Measurements from ENCODE around the gene PLEKHA4. TPM values are rescaled to one million over a fixed set of nuclear protein-coding genes. Genes with fewer than 3 reads are reported as not detected.

PLEKHA4 gene
- total and polyA plus RNA-seq, 2 experiments from 2014 or later = 12.2 to 12.3 TPM

DNA sequence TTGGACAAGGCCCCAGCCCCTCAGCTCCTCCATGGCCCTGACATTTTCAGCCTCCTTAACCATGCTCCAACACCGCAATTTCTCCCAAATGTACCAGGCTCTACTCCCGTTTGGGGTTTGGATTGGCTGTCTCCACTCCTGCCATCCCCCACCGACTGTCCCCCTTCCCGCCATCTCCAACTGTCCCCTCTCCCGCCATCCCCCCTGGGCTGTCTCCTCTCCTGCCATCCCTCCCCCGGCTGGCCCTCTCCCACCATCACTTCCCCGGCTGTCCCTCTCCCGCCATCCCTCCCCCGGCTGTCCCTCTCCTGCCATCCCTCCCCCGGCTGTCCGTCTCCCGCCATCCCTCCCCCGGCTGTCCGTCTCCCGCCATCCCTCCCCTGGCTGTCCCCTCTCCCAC is 63.0 kb downstream of the PLEKHA4 start:
- TF ChIP-seq, protein P1, sequence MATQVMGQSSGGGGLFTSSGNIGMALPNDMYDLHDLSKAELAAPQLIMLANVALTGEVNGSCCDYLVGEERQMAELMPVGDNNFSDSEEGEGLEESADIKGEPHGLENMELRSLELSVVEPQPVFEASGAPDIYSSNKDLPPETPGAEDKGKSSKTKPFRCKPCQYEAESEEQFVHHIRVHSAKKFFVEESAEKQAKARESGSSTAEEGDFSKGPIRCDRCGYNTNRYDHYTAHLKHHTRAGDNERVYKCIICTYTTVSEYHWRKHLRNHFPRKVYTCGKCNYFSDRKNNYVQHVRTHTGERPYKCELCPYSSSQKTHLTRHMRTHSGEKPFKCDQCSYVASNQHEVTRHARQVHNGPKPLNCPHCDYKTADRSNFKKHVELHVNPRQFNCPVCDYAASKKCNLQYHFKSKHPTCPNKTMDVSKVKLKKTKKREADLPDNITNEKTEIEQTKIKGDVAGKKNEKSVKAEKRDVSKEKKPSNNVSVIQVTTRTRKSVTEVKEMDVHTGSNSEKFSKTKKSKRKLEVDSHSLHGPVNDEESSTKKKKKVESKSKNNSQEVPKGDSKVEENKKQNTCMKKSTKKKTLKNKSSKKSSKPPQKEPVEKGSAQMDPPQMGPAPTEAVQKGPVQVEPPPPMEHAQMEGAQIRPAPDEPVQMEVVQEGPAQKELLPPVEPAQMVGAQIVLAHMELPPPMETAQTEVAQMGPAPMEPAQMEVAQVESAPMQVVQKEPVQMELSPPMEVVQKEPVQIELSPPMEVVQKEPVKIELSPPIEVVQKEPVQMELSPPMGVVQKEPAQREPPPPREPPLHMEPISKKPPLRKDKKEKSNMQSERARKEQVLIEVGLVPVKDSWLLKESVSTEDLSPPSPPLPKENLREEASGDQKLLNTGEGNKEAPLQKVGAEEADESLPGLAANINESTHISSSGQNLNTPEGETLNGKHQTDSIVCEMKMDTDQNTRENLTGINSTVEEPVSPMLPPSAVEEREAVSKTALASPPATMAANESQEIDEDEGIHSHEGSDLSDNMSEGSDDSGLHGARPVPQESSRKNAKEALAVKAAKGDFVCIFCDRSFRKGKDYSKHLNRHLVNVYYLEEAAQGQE (IDR thresholded peaks at IDR 0.05; ENCODE audit: unreplicated experiment) = no peak
- TF ChIP-seq, protein P2, sequence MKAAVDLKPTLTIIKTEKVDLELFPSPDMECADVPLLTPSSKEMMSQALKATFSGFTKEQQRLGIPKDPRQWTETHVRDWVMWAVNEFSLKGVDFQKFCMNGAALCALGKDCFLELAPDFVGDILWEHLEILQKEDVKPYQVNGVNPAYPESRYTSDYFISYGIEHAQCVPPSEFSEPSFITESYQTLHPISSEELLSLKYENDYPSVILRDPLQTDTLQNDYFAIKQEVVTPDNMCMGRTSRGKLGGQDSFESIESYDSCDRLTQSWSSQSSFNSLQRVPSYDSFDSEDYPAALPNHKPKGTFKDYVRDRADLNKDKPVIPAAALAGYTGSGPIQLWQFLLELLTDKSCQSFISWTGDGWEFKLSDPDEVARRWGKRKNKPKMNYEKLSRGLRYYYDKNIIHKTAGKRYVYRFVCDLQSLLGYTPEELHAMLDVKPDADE (IDR thresholded peaks at IDR 0.05) = no peak
- Mint-ChIP-seq H3K4me3 (no peak overlapping the region; the same call in 2 of the 3 replicates), H3K27me3 (ENCODE audit: insufficient read depth, low read depth, poor library complexity) (peaks cover 19% of the 10 kb centered on the region), H3K27ac (no peak overlapping the region; the same call in 1 of the 2 replicates), H3K4me1 (peaks cover 32% of the 10 kb centered on the region), H3K9me3 (no peaks in the 10 kb centered on the region), H3K36me3 (ENCODE audit: low read depth) (no peaks in the 10 kb centered on the region; the same call in 2 of the 3 replicates)
- H3K79me2 ChIP-seq (replicated peaks; ENCODE audit: insufficient read depth) = 0 out of 2 replicates have a peak, but pooled peaks cover 3% of the 10 kb centered on the region
- H3K27me3 ChIP-seq (ENCODE audit: insufficient read depth) = peaks cover 8% of the 10 kb centered on the region; the same call in 1 of the 2 replicates
- peaks cover 17% of the 10 kb centered on the region for H3K4me1 ChIP-seq (ENCODE audit: insufficient read depth)
- no peak overlapping the region for H3K4me3 ChIP-seq
- no peaks in the 10 kb centered on the region for H4K20me1 ChIP-seq (replicated peaks; ENCODE audit: insufficient read depth)
- no peak overlapping the region for H3K4me2 ChIP-seq
- no peaks in the 10 kb centered on the region for H3K9me2 ChIP-seq (ENCODE audit: insufficient read depth)
- DNase-seq (ENCODE audit: low spot score) = no peak
- no peak overlapping the region for H2AFZ ChIP-seq
- H3K27ac ChIP-seq (ENCODE audit: low read depth) = no peak overlapping the region
- ATAC-seq = no peak
- no peaks in the 10 kb centered on the region for H3K36me3 ChIP-seq (ENCODE audit: insufficient read depth)
- H3F3A ChIP-seq (replicated peaks; ENCODE audit: low read depth) = peaks cover 18% of the 10 kb centered on the region; the same call in 1 of the 2 replicates

DNA sequence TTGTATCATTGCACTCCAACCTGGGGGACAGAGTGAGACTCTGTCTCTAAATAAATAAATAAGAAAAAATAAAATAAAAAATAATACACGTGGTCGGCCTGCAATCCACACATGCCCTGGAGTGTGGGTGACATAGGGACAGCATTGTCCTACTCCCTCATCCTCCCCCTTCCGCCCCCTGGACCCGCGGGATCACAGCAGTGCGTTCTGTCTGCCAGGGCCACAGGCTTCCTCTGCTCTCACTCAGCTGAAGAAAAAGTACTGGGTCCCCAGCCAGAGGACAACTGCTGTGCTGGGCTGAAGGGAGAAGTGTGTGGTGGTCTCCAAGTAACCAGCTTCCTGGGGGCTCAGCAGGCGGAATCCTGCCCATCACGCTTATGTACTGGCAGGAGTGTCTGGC is 63.9 kb downstream of the PLEKHA4 start:
- Histone ChIP-seq H3K9me2 (ENCODE audit: insufficient read depth) (no peaks in the 10 kb centered on the region), H3K4me2 (no peak overlapping the region), H3K4me1 (ENCODE audit: insufficient read depth) (peaks cover 21% of the 10 kb centered on the region), H4K20me1 (replicated peaks; ENCODE audit: insufficient read depth) (no peaks in the 10 kb centered on the region), H2AFZ (no peak overlapping the region), H3K27ac (ENCODE audit: low read depth) (no peak overlapping the region), H3K27me3 (ENCODE audit: insufficient read depth) (no peaks in the 10 kb centered on the region), H3F3A (replicated peaks; ENCODE audit: low read depth) (peaks cover 13% of the 10 kb centered on the region; the same call in 1 of the 2 replicates), H3K79me2 (replicated peaks; ENCODE audit: insufficient read depth) (no peaks in the 10 kb centered on the region), H3K4me3 (no peak overlapping the region), H3K36me3 (ENCODE audit: insufficient read depth) (no peaks in the 10 kb centered on the region)
- Mint-ChIP-seq H3K4me3 (no peak overlapping the region), H3K27me3 (ENCODE audit: insufficient read depth, low read depth, poor library complexity) (peaks cover 14% of the 10 kb centered on the region), H3K4me1 (peaks cover 28% of the 10 kb centered on the region), H3K9me3 (no peaks in the 10 kb centered on the region), H3K36me3 (ENCODE audit: low read depth) (no peaks in the 10 kb centered on the region; the same call in 2 of the 3 replicates), H3K27ac (no peak overlapping the region)
- no peak for ATAC-seq
- no peak for DNase-seq (ENCODE audit: low spot score)
- TF ChIP-seq JUNB (IDR thresholded peaks at IDR 0.05; ENCODE audit: unreplicated experiment) = no peak
- TF ChIP-seq, protein P3, sequence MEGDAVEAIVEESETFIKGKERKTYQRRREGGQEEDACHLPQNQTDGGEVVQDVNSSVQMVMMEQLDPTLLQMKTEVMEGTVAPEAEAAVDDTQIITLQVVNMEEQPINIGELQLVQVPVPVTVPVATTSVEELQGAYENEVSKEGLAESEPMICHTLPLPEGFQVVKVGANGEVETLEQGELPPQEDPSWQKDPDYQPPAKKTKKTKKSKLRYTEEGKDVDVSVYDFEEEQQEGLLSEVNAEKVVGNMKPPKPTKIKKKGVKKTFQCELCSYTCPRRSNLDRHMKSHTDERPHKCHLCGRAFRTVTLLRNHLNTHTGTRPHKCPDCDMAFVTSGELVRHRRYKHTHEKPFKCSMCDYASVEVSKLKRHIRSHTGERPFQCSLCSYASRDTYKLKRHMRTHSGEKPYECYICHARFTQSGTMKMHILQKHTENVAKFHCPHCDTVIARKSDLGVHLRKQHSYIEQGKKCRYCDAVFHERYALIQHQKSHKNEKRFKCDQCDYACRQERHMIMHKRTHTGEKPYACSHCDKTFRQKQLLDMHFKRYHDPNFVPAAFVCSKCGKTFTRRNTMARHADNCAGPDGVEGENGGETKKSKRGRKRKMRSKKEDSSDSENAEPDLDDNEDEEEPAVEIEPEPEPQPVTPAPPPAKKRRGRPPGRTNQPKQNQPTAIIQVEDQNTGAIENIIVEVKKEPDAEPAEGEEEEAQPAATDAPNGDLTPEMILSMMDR (conservative IDR thresholded peaks at IDR 0.05; ENCODE audit: low read depth in 2 of 2) = no peak
- TF ChIP-seq, protein P4, sequence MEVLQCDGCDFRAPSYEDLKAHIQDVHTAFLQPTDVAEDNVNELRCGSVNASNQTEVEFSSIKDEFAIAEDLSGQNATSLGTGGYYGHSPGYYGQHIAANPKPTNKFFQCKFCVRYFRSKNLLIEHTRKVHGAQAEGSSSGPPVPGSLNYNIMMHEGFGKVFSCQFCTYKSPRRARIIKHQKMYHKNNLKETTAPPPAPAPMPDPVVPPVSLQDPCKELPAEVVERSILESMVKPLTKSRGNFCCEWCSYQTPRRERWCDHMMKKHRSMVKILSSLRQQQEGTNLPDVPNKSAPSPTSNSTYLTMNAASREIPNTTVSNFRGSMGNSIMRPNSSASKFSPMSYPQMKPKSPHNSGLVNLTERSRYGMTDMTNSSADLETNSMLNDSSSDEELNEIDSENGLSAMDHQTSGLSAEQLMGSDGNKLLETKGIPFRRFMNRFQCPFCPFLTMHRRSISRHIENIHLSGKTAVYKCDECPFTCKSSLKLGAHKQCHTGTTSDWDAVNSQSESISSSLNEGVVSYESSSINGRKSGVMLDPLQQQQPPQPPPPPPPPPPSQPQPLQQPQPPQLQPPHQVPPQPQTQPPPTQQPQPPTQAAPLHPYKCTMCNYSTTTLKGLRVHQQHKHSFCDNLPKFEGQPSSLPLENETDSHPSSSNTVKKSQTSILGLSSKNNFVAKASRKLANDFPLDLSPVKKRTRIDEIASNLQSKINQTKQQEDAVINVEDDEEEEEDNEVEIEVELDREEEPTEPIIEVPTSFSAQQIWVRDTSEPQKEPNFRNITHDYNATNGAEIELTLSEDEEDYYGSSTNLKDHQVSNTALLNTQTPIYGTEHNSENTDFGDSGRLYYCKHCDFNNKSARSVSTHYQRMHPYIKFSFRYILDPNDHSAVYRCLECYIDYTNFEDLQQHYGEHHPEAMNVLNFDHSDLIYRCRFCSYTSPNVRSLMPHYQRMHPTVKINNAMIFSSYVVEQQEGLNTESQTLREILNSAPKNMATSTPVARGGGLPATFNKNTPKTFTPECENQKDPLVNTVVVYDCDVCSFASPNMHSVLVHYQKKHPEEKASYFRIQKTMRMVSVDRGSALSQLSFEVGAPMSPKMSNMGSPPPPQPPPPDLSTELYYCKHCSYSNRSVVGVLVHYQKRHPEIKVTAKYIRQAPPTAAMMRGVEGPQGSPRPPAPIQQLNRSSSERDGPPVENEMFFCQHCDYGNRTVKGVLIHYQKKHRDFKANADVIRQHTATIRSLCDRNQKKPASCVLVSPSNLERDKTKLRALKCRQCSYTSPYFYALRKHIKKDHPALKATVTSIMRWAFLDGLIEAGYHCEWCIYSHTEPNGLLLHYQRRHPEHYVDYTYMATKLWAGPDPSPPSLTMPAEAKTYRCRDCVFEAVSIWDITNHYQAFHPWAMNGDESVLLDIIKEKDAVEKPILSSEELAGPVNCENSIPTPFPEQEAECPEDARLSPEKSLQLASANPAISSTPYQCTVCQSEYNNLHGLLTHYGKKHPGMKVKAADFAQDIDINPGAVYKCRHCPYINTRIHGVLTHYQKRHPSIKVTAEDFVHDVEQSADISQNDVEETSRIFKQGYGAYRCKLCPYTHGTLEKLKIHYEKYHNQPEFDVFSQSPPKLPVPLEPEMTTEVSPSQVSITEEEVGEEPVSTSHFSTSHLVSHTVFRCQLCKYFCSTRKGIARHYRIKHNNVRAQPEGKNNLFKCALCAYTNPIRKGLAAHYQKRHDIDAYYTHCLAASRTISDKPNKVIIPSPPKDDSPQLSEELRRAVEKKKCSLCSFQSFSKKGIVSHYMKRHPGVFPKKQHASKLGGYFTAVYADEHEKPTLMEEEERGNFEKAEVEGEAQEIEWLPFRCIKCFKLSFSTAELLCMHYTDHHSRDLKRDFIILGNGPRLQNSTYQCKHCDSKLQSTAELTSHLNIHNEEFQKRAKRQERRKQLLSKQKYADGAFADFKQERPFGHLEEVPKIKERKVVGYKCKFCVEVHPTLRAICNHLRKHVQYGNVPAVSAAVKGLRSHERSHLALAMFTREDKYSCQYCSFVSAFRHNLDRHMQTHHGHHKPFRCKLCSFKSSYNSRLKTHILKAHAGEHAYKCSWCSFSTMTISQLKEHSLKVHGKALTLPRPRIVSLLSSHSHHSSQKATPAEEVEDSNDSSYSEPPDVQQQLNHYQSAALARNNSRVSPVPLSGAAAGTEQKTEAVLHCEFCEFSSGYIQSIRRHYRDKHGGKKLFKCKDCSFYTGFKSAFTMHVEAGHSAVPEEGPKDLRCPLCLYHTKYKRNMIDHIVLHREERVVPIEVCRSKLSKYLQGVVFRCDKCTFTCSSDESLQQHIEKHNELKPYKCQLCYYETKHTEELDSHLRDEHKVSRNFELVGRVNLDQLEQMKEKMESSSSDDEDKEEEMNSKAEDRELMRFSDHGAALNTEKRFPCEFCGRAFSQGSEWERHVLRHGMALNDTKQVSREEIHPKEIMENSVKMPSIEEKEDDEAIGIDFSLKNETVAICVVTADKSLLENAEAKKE (CRISPR knock-in tag; IDR thresholded peaks at IDR 0.05) = no peak
- TF ChIP-seq STAT1 (IDR thresholded peaks at IDR 0.05; ENCODE audit: unreplicated experiment) = no peak
- TF ChIP-seq POLR2AphosphoS5 (IDR thresholded peaks at IDR 0.05; ENCODE audit: low read depth) = no peak
- no peak for TF ChIP-seq NANOG (IDR thresholded peaks at IDR 0.05; ENCODE audit: borderline replicate concordance)
